ENCODE measurements around the gene RAD51D. TPM values are rescaled to one million over a fixed set of nuclear protein-coding genes. Genes with fewer than 3 reads are reported as not detected.

The RAD51D gene
- polyA plus RNA-seq, 1 of the 3 experiments (the other 2 are of a cell fraction) = 11.6 TPM

DNA sequence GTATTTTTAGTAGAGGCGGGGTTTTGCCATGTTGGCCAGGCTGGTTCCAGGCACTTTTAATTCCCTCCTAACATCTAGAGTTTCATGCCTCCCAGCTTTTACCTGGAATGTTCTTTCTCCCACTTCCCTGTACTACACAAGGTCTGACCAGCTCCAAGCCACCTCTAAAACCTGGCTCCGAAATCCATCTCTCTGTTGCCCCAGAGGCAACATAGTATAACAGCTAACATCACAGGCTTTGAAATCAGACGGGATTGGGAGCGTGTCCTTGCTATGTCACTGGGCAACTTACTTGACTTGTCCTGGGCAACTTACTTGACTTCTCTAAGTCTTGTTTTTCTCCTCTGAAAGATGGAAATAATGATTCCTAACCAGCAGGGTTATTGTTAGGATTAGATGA, 43.1 kb upstream of the RAD51D start (continued):
- TF ChIP-seq FOSL2 (IDR thresholded peaks at IDR 0.05; ENCODE audit: borderline replicate concordance, low read depth) = no peak

DNA sequence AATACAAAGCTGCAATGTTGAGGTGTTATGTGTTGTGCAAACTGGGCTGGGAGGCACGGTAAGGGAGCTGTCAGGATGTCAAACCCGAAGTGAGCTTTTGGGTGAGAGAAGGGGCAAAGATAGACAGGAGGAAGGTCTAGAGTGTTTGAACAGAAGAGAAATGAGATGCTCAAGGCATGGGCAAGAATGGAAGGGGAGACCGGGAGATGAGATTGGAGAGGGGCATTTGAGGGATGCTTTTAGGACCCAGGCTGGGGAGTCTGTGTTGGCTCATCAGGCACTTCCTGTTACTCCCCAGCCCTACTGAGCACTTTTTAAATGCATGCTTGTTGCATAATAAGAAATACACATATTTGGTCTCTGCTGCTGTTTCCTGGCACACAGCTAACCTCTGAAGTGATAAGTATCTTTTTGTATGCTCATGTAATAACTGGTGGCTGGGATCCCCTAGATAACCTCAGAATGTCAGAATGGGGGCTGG, 41.7 kb upstream of the RAD51D start:
- Histone ChIP-seq H3K4me1 (ENCODE audit: control insufficient read depth in 1 of 2, insufficient read depth in 2 of 2, low read depth in 1 of 2, low read length in 1 of 2) (no peaks in the 10 kb centered on the region), H3K36me3 (replicated peaks in 1 of 2; ENCODE audit: control insufficient read depth in 1 of 2, insufficient read depth in 2 of 2, low read length in 1 of 2) (no peaks in the 10 kb centered on the region), H3K9me2 (0 out of 2 replicates have a peak, but pooled peaks cover 3% of the 10 kb centered on the region), H4K20me1 (ENCODE audit: insufficient read depth) (no peaks in the 10 kb centered on the region), H3K27ac (ENCODE audit: low read depth in 2 of 2, low read length in 1 of 2) (no peak overlapping the region), H3K9me3 (no peaks in the 10 kb centered on the region), H3K9ac (no peak overlapping the region), H3F3A (replicated peaks; ENCODE audit: insufficient read depth) (no peaks in the 10 kb centered on the region), H3K27me3 (ENCODE audit: insufficient read depth) (peaks cover 62% of the 10 kb centered on the region), H3K79me2 (ENCODE audit: insufficient read depth) (no peaks in the 10 kb centered on the region), H2AFZ (ENCODE audit: low read depth) (no peak overlapping the region), H3K4me2 (no peak overlapping the region), H3K4me3 (ENCODE audit: low read depth in 2 of 2, low read length in 1 of 2) (no peak overlapping the region)
- ChIA-PET POLR2A (no interaction called here), CTCF (interaction anchor here (1.4 kb wide), 1 partner anchor 9 kb away, joined by 3 read pairs; no protein-coding TSS in a partner anchor)
- DNase-seq = no peak
- no peak for TF ChIP-seq SMC3 (IDR thresholded peaks at IDR 0.05; ENCODE audit: low read depth, low read length)
- no peak for TF ChIP-seq TAF1 (IDR thresholded peaks at IDR 0.05; ENCODE audit: borderline replicate concordance, low read depth, low read length)
- TF ChIP-seq YY1 (IDR thresholded peaks at IDR 0.05; ENCODE audit: low read depth) = no peak
- no peak for TF ChIP-seq EP300 (IDR thresholded peaks at IDR 0.05; ENCODE audit: borderline replicate concordance in 1 of 2, low read depth in 1 of 2, low read length in 1 of 2)
- TF ChIP-seq MEF2A (IDR thresholded peaks at IDR 0.05; ENCODE audit: borderline replicate concordance, low read depth) = no peak
- no peak for TF ChIP-seq GABPA (IDR thresholded peaks at IDR 0.05; ENCODE audit: low read depth)
- TF ChIP-seq GATA2 (CRISPR knock-in tag; IDR thresholded peaks at IDR 0.05) = no peak
- no peak for TF ChIP-seq USF1 (IDR thresholded peaks at IDR 0.05; ENCODE audit: borderline replicate concordance, low read depth)
- TF ChIP-seq MXI1 (IDR thresholded peaks at IDR 0.05; ENCODE audit: low read depth, low read length) = no peak
- TF ChIP-seq FOSL2 (IDR thresholded peaks at IDR 0.05; ENCODE audit: borderline replicate concordance, low read depth) = no peak
- TF ChIP-seq RCOR1 (IDR thresholded peaks at IDR 0.05; ENCODE audit: low read length) = no peak
- TF ChIP-seq POLR2AphosphoS5 (IDR thresholded peaks at IDR 0.05; ENCODE audit: low read depth, low read length) = no peak
- 14% methylated on average over 3 of the region's 3 CpGs for WGBS (ENCODE audit: low lambda C conversion rate)

GRCh38 chr17:35160354-35161201, 40.9 kb upstream of the RAD51D start:
- ChIA-PET CTCF (interaction anchor here (1.4 kb wide), 1 partner anchor 10 kb away, joined by 3 read pairs; no protein-coding TSS in a partner anchor), POLR2A (no interaction called here)
- no peaks in the 10 kb centered on the region for H3K4me1 ChIP-seq (ENCODE audit: control insufficient read depth in 1 of 2, insufficient read depth in 2 of 2, low read depth in 1 of 2, low read length in 1 of 2)
- no peak overlapping the region for H3K4me2 ChIP-seq
- H3K27ac ChIP-seq (ENCODE audit: low read depth in 2 of 2, low read length in 1 of 2) = no peak overlapping the region
- DNase-seq = no peak
- 21% methylated on average over 13 of the region's 13 CpGs for WGBS (ENCODE audit: low lambda C conversion rate)
- no peak overlapping the region for H3K9ac ChIP-seq
- TF ChIP-seq EZH2phosphoT487 (IDR thresholded peaks at IDR 0.05; ENCODE audit: borderline replicate concordance, low read depth) (no peak), MXI1 (IDR thresholded peaks at IDR 0.05; ENCODE audit: low read depth, low read length) (no peak), EP300 (IDR thresholded peaks at IDR 0.05; ENCODE audit: borderline replicate concordance in 1 of 2, low read depth in 1 of 2, low read length in 1 of 2) (no peak), FOSL2 (IDR thresholded peaks at IDR 0.05; ENCODE audit: borderline replicate concordance, low read depth) (no peak), SIN3A (IDR thresholded peaks at IDR 0.05; ENCODE audit: borderline replicate concordance, low read depth, low read length) (no peak), NRF1 (IDR thresholded peaks at IDR 0.05; ENCODE audit: low read depth, low read length) (no peak), IRF3 (IDR thresholded peaks at IDR 0.05; ENCODE audit: low read depth, low read length) (no peak), MEF2A (IDR thresholded peaks at IDR 0.05; ENCODE audit: borderline replicate concordance, low read depth) (no peak), GABPA (IDR thresholded peaks at IDR 0.05; ENCODE audit: low read depth) (no peak), FOXM1 (IDR thresholded peaks at IDR 0.05; ENCODE audit: low read depth) (no peak), TAF1 (IDR thresholded peaks at IDR 0.05; ENCODE audit: borderline replicate concordance, low read depth, low read length) (no peak), RCOR1 (IDR thresholded peaks at IDR 0.05; ENCODE audit: low read length) (no peak), SMC3 (IDR thresholded peaks at IDR 0.05; ENCODE audit: low read depth, low read length) (no peak)
- TF ChIP-seq, protein P1, sequence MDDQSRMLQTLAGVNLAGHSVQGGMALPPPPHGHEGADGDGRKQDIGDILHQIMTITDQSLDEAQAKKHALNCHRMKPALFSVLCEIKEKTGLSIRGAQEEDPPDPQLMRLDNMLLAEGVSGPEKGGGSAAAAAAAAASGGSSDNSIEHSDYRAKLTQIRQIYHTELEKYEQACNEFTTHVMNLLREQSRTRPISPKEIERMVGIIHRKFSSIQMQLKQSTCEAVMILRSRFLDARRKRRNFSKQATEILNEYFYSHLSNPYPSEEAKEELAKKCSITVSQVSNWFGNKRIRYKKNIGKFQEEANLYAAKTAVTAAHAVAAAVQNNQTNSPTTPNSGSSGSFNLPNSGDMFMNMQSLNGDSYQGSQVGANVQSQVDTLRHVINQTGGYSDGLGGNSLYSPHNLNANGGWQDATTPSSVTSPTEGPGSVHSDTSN (IDR thresholded peaks at IDR 0.05) = no peak
- H3K27me3 ChIP-seq (ENCODE audit: insufficient read depth) = peaks cover 63% of the 10 kb centered on the region
- H3K79me2 ChIP-seq (ENCODE audit: insufficient read depth) = no peaks in the 10 kb centered on the region
- H3F3A ChIP-seq (replicated peaks; ENCODE audit: insufficient read depth) = no peaks in the 10 kb centered on the region
- H2AFZ ChIP-seq (ENCODE audit: low read depth) = no peak overlapping the region
- no peaks in the 10 kb centered on the region for H3K9me3 ChIP-seq
- no peaks in the 10 kb centered on the region for H4K20me1 ChIP-seq (ENCODE audit: insufficient read depth)
- 0 out of 2 replicates have a peak, but pooled peaks cover 3% of the 10 kb centered on the region for H3K9me2 ChIP-seq
- no peaks in the 10 kb centered on the region for H3K36me3 ChIP-seq (replicated peaks in 1 of 2; ENCODE audit: control insufficient read depth in 1 of 2, insufficient read depth in 2 of 2, low read length in 1 of 2)
- H3K4me3 ChIP-seq (ENCODE audit: low read depth in 2 of 2, low read length in 1 of 2) = no peak overlapping the region
